Choroid plexus epithelial cell (primary cell): ENCODE data around the gene P4HA3.
A peak's percentile ranks its signal among the peaks of the same experiment; 100 is the strongest.

Experiments used
- DNase-seq: peaks from one replicate; pipeline ENCODE4 v3.0.0-alpha.2; 2010; ENCODE audit warnings: low read depth
- H3K4me3 ChIP-seq: 2 replicates; pipeline ENCODE4 v1.5.1; 2011; ENCODE audit warnings: low read depth, mild to moderate bottlenecking, control low read depth, low read length, moderate library complexity
- CTCF ChIP-seq: conservative IDR thresholded peaks from 2 replicates; pipeline ENCODE4 v1.5.1; 2011; ENCODE audit warnings: low read depth, mild to moderate bottlenecking, control low read depth, inconsistent platforms, low read length, moderate library complexity

Gene P4HA3

GRCh38 chr11:74233683-74234082 is 77.8 kb downstream of the P4HA3 start:
- DNase-seq, result no peak
- TF ChIP-seq CTCF, result no peak

GRCh38 chr11:74232311-74232950 is 79.0 kb downstream of the P4HA3 start:
- DNase-seq, result peak; percentile 47
- no peak overlapping the region for H3K4me3 ChIP-seq
- TF ChIP-seq CTCF, result no peak

More at GRCh38 chr11:74233683-74234082, 77.8 kb downstream of the P4HA3 start:
- H3K4me3 ChIP-seq, result no peak overlapping the region

GRCh38 chr11:74226907-74227306 is 84.5 kb downstream of the P4HA3 start:
- DNase-seq, result no peak
- TF ChIP-seq CTCF, result no peak
- no peak overlapping the region for H3K4me3 ChIP-seq

GRCh38 chr11:74225565-74225964 is 85.9 kb downstream of the P4HA3 start:
- no peak overlapping the region for H3K4me3 ChIP-seq
- TF ChIP-seq CTCF, result no peak
- DNase-seq, result no peak

- no peak for DNase-seq
- no peak for TF ChIP-seq CTCF
- no peak overlapping the region for H3K4me3 ChIP-seq
Measured at GRCh38 chr11:74221816-74222215, 89.6 kb downstream of the P4HA3 start.

- H3K4me3 ChIP-seq, result no peak overlapping the region
- DNase-seq, result no peak
- TF ChIP-seq CTCF, result no peak
Measured at GRCh38 chr11:74220376-74220775, 91.1 kb downstream of the P4HA3 start.
